MM.1S (cell line): ENCODE data around the gene ID2.

Source experiments
- DNase-seq: peaks from one replicate; pipeline ENCODE4 v3.0.0-alpha.2; 2015
- H2AFZ ChIP-seq: fragments of 300-600 bp; sonication (generic); 2 replicates; pipeline ENCODE4 v1.6.0; 2016; ENCODE audit warnings: antibody characterized with exemption, low read length
- H3F3A ChIP-seq: fragments of 300-600 bp; sonication (generic); 2 replicates; pipeline ENCODE4 v1.6.1; 2016; ENCODE audit warnings: mild to moderate bottlenecking, antibody characterized with exemption, low read length, moderate library complexity, mixed read lengths; ENCODE audit not compliant: insufficient read depth
- H3K27ac ChIP-seq: fragments of 300-600 bp; sonication (generic); 2 replicates; pipeline ENCODE4 v1.5.1; 2016; ENCODE audit warnings: mild to moderate bottlenecking, low read length
- H3K27me3 ChIP-seq: fragments of 300-600 bp; sonication (generic); replicated peaks from 2 replicates; pipeline ENCODE4 v1.6.0; 2016; ENCODE audit warnings: low read length; ENCODE audit not compliant: insufficient read depth
- H3K36me3 ChIP-seq: fragments of 300-600 bp; sonication (generic); replicated peaks from 2 replicates; pipeline ENCODE4 v1.6.1; 2016; ENCODE audit warnings: mild to moderate bottlenecking, low read length, mixed read lengths; ENCODE audit not compliant: insufficient read depth
- H3K4me1 ChIP-seq: fragments of 300-600 bp; sonication (generic); 2 replicates; pipeline ENCODE4 v1.6.1; 2016; ENCODE audit warnings: low read length, mixed read lengths
- H3K4me2 ChIP-seq: fragments of 300-600 bp; sonication (generic); 2 replicates; pipeline ENCODE4 v1.6.0; 2016; ENCODE audit warnings: low read depth, low read length
- H3K4me3 ChIP-seq: fragments of 300-600 bp; sonication (generic); 2 replicates; pipeline ENCODE4 v1.5.1; 2016; ENCODE audit warnings: low read length, mixed read lengths
- H3K79me2 ChIP-seq: fragments of 300-600 bp; sonication (generic); 2 replicates; pipeline ENCODE4 v1.6.1; 2016; ENCODE audit warnings: mixed run types, low read length, mixed read lengths
- H3K9ac ChIP-seq: fragments of 300-600 bp; sonication (generic); 2 replicates; pipeline ENCODE4 v1.6.1; 2016; ENCODE audit warnings: low read length, mixed read lengths
- H3K9me2 ChIP-seq: fragments of 300-600 bp; sonication (generic); replicated peaks from 2 replicates; pipeline ENCODE4 v1.6.1; 2016; ENCODE audit warnings: mild to moderate bottlenecking, low read length, mixed read lengths; ENCODE audit not compliant: insufficient read depth
- H3K9me3 ChIP-seq: fragments of 300-600 bp; sonication (generic); replicated peaks from 2 replicates; pipeline ENCODE4 v1.6.1; 2016; ENCODE audit warnings: mild to moderate bottlenecking, low read length, mixed read lengths; ENCODE audit not compliant: insufficient read depth
- H4K20me1 ChIP-seq: fragments of 300-600 bp; sonication (generic); 2 replicates; pipeline ENCODE4 v1.6.1; 2016; ENCODE audit warnings: mild to moderate bottlenecking, low read length, moderate library complexity, mixed read lengths; ENCODE audit not compliant: insufficient read depth
- EZH2 ChIP-seq: fragments of 300-600 bp; sonication (generic); optimal IDR thresholded peaks from 2 replicates; pipeline ENCODE3; 2017; ENCODE audit warnings: low read depth, mild to moderate bottlenecking, antibody characterized with exemption, low read length, mixed read lengths
- EZH2phosphoT487 ChIP-seq: fragments of 300-600 bp; sonication (generic); IDR thresholded peaks from 2 replicates; pipeline ENCODE4 v1.6.1; 2018; ENCODE audit warnings: antibody characterized with exemption, low read length
- TF ChIP-seq, protein P1 (sequence below): fragments of 300-600 bp; sonication (generic); IDR thresholded peaks from 2 replicates; pipeline ENCODE4 v1.5.1; 2016; ENCODE audit warnings: antibody characterized with exemption, low read length, mixed read lengths

The ID2 gene

DNA sequence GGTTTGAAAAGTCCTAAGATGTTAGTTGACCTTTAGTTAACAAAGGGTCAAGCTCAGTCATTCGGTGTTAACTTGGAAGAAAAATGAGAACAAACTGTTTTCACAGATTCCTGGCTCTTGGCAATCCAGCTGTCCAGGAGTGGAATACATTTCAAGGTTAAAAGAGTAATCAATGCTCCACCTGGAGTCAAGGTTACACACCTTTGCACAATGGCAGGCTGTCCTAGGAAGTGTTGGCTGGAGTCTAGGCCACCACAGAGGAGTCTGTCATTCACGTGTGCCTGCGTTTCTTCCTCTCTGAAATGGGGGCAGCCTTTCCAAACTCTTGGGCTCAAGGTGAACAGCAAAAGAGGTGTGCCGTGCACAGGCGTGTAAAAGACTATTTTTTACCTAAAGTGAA, 6.3 kb upstream of the ID2 start:
- H3K4me1 ChIP-seq = peaks cover 18% of the 10 kb centered on the region
- H3K27ac ChIP-seq = no peak overlapping the region
- TF ChIP-seq, protein P1, sequence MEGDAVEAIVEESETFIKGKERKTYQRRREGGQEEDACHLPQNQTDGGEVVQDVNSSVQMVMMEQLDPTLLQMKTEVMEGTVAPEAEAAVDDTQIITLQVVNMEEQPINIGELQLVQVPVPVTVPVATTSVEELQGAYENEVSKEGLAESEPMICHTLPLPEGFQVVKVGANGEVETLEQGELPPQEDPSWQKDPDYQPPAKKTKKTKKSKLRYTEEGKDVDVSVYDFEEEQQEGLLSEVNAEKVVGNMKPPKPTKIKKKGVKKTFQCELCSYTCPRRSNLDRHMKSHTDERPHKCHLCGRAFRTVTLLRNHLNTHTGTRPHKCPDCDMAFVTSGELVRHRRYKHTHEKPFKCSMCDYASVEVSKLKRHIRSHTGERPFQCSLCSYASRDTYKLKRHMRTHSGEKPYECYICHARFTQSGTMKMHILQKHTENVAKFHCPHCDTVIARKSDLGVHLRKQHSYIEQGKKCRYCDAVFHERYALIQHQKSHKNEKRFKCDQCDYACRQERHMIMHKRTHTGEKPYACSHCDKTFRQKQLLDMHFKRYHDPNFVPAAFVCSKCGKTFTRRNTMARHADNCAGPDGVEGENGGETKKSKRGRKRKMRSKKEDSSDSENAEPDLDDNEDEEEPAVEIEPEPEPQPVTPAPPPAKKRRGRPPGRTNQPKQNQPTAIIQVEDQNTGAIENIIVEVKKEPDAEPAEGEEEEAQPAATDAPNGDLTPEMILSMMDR = no peak
- TF ChIP-seq EZH2 = no peak
- no peak for TF ChIP-seq EZH2phosphoT487
- no peak overlapping the region for H3K9ac ChIP-seq
- H3K36me3 ChIP-seq = no peaks in the 10 kb centered on the region
- DNase-seq = no peak
- H3K79me2 ChIP-seq = no peaks in the 10 kb centered on the region
- no peaks in the 10 kb centered on the region for H3K9me2 ChIP-seq
- H4K20me1 ChIP-seq = no peaks in the 10 kb centered on the region
- no peak overlapping the region for H3K4me3 ChIP-seq
- peaks cover 10% of the 10 kb centered on the region for H3F3A ChIP-seq
- no peak overlapping the region for H2AFZ ChIP-seq
- no peaks in the 10 kb centered on the region for H3K9me3 ChIP-seq
- H3K4me2 ChIP-seq = no peak overlapping the region
- no peaks in the 10 kb centered on the region for H3K27me3 ChIP-seq

DNA sequence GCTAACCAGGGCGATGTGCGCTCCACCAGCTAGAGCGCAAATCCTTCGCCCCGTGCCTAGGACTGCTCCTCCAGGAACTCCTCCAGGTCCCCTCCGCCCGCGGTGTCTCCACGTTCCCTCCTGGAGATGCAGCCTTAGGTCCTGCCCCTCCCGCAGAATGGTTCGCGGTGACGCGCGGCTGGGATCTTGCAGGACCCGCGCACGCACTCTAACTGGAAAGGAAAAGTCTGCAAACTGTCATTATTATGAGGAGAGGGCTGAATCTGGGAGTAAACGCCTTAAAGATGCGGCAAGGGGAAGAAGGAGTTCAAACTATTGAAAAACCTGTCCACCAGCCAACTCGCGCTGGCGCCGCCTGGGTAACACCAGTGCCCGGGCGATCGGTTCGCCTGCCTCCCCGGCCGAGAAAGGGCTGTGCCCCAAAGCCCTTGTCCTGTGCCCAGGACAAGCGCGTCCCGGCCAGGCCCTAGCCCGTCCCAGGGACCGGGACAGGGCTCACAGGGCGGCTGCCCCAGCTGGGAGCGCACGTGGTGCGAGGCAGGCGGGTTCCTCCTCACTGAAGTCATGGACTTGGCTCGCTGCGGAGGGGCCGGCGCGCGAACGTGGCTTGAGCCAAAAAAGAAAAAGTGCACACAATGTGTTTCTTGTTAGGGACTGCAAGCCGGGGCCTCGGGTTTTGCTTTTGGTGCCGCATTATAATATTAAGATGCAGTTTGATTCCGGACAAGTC, 5.5 kb upstream of the ID2 start:
- Histone ChIP-seq H3K36me3 (no peaks in the 10 kb centered on the region), H3K27me3 (no peaks in the 10 kb centered on the region), H3K4me2 (no peak overlapping the region), H3K4me3 (no peak overlapping the region), H3K27ac (no peak overlapping the region), H3K9me3 (no peaks in the 10 kb centered on the region), H3K9me2 (no peaks in the 10 kb centered on the region), H3K9ac (no peak overlapping the region), H4K20me1 (no peaks in the 10 kb centered on the region), H3K4me1 (peaks cover 20% of the 10 kb centered on the region), H2AFZ (no peak overlapping the region), H3F3A (peaks cover 18% of the 10 kb centered on the region), H3K79me2 (no peaks in the 10 kb centered on the region)
- TF ChIP-seq, protein P1 = no peak
- no peak for TF ChIP-seq EZH2
- no peak for TF ChIP-seq EZH2phosphoT487
- no peak for DNase-seq

DNA sequence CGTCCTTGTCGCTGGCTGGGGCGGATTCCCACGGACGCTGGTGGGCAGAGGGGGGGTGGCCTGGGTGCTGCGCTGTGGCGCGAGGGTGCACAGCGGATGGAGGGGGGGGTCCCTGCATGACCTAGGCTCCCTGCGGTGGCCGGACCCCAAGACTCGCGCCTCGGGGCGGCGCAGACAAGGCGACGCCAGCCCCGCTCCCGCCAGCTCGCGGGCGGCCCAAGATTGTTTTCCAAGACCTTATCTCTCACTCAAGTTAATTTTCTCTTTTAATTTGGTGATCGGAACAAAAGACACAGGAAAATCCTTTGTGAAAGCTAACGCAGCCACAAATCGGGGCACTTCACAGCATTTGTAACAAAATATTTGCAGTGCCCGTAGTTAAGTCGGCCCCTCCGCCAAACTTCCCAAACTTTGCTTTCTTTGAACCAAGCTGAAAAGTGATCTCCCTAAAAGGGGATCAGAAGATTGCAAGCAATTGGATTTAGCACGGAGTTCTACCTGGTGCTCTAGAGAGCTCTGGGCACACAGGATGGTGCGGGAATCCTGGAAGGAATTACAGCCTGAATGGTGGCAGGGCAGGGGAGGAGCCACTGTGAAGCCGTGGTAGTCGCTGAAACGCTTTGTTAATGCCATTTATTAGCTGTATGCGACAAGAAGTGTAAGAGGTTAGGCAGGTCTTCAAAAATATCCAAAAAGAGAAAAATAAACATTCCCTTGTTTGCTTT, 4.8 kb upstream of the ID2 start:
- Histone ChIP-seq H3K27me3 (no peaks in the 10 kb centered on the region), H3K4me3 (no peak overlapping the region), H3K9ac (no peak overlapping the region), H3F3A (peaks cover 19% of the 10 kb centered on the region), H3K79me2 (peaks cover 2% of the 10 kb centered on the region), H3K27ac (no peak overlapping the region), H3K9me3 (no peaks in the 10 kb centered on the region), H3K9me2 (no peaks in the 10 kb centered on the region), H3K4me2 (peak overlapping the region; percentile 73; the same call in 1 of the 2 replicates), H3K36me3 (no peaks in the 10 kb centered on the region), H4K20me1 (no peaks in the 10 kb centered on the region), H3K4me1 (peaks cover 20% of the 10 kb centered on the region), H2AFZ (no peak overlapping the region)
- DNase-seq = no peak
- TF ChIP-seq, protein P1 = no peak
- TF ChIP-seq EZH2 (no peak), EZH2phosphoT487 (no peak)
